SKM-1 treated with dmso at 0.1 percent for 144 hours (cell line): ENCODE measurements around the gene LSAMP.
A peak's percentile ranks its signal among the peaks of the same experiment; 100 is the strongest.
"Not testable (repeated sequence)": the region's sequence is repeated elsewhere in the genome, so short reads cannot be mapped to it uniquely, and the experiment has no call there.

ENCODE experiments used
- DNase-seq: peaks from one replicate; lab custom pipeline; 2025; ENCODE audit not compliant: unreplicated experiment; lab: John Stamatoyannopoulos, UW

LSAMP gene

GRCh38 chr3:115819785-115820384 lies 625.4 kb downstream of the LSAMP start:
- DNase-seq, result peak; percentile 71

- DNase-seq, result peak; percentile 31
Observed at GRCh38 chr3:115814778-115815380, 630.4 kb downstream of the LSAMP start.

GRCh38 chr3:115814006-115814405 lies 631.3 kb downstream of the LSAMP start:
- DNase-seq, result no peak

GRCh38 chr3:115808816-115809215 lies 636.5 kb downstream of the LSAMP start:
- DNase-seq, result no peak

- DNase-seq, result no peak
Observed at GRCh38 chr3:115808244-115808643, 637.0 kb downstream of the LSAMP start.

- DNase-seq, result no peak
Observed at GRCh38 chr3:115806501-115806900, 638.8 kb downstream of the LSAMP start.

- DNase-seq, result no peak
Observed at GRCh38 chr3:115805520-115805919, 639.8 kb downstream of the LSAMP start.

- DNase-seq, result no peak
Observed at GRCh38 chr3:115804713-115805119, 640.6 kb downstream of the LSAMP start.

- DNase-seq, result no peak
Observed at GRCh38 chr3:115804200-115804599, 641.1 kb downstream of the LSAMP start.

- DNase-seq, result no peak
Observed at GRCh38 chr3:115803661-115804060, 641.6 kb downstream of the LSAMP start.

- DNase-seq, result no peak
Observed at GRCh38 chr3:115800489-115801075, 644.7 kb downstream of the LSAMP start.

GRCh38 chr3:115800065-115800464 lies 645.2 kb downstream of the LSAMP start:
- not testable (repeated sequence) for DNase-seq

GRCh38 chr3:115792206-115792955 lies 652.9 kb downstream of the LSAMP start:
- no peak for DNase-seq

GRCh38 chr3:115791271-115792153 lies 653.8 kb downstream of the LSAMP start:
- not testable (repeated sequence) for DNase-seq

- no peak for DNase-seq
Observed at GRCh38 chr3:115790759-115791158, 654.5 kb downstream of the LSAMP start.

- no peak for DNase-seq
Observed at GRCh38 chr3:115789481-115789880, 655.8 kb downstream of the LSAMP start.

GRCh38 chr3:115788921-115789470 lies 656.3 kb downstream of the LSAMP start:
- DNase-seq, result no peak

- DNase-seq, result no peak
Observed at GRCh38 chr3:115787818-115788217, 657.5 kb downstream of the LSAMP start.

- no peak for DNase-seq
Observed at GRCh38 chr3:115785782-115786181, 659.5 kb downstream of the LSAMP start.

- DNase-seq, result no peak
Observed at GRCh38 chr3:115784739-115785536, 660.3 kb downstream of the LSAMP start.
